Panc1 (cell line): ENCODE data around the gene CORO2B.

Source experiments
- CTCF ChIP-seq: fragments of 450-650 bp; IDR thresholded peaks from 2 replicates; pipeline ENCODE4 v1.5.1; 2017; ENCODE audit warnings: mild to moderate bottlenecking
- POLR2AphosphoS5 ChIP-seq: IDR thresholded peaks from 2 replicates; pipeline ENCODE4 v1.6.1; 2012; ENCODE audit warnings: mild to moderate bottlenecking, low read depth, low read length, moderate library complexity
- REST ChIP-seq, 2 experiments: IDR thresholded peaks; 2 replicates each; pipeline ENCODE4 v1.6.1; 2011 to 2012; ENCODE audit warnings: low read depth in 2 of 2, control low read depth in 1 of 2, low read length in 1 of 2, mild to moderate bottlenecking in 1 of 2, moderate library complexity in 1 of 2; ENCODE audit not compliant: insufficient read depth in 1 of 2
- TCF7L2 ChIP-seq: IDR thresholded peaks from 2 replicates; pipeline ENCODE4 v1.6.1; 2011; ENCODE audit warnings: mild to moderate bottlenecking, low read depth, low read length, inconsistent platforms

- TF ChIP-seq CTCF: no peak
- TF ChIP-seq TCF7L2: no peak
- no peak for TF ChIP-seq POLR2AphosphoS5
- no peak for TF ChIP-seq REST (IDR thresholded peaks at IDR 0.05; ENCODE audit: insufficient read depth in 1 of 2, low read depth in 2 of 2, low read length in 1 of 2)
Measured at GRCh38 chr15:68565726-68566125, 13.1 kb upstream of the CORO2B start.
